Fibroblast of villous mesenchyme (primary cell): ENCODE data around the gene MYRF. TPM values are rescaled to one million over a fixed set of nuclear protein-coding genes. Genes with fewer than 3 reads are reported as not detected.

Experiments used
- DNase-seq: peaks from one replicate; pipeline ENCODE4 v3.0.0-alpha.2; 2010; ENCODE audit warnings: low read depth
- H3K4me3 ChIP-seq: 2 replicates; pipeline ENCODE4 v1.5.1; 2011; ENCODE audit warnings: low read depth, mild to moderate bottlenecking, low read length
- total RNA-seq: library from RNA; depleted of rRNA; stranded (reverse); fragments of >200 nt; gene quantifications from 2 replicates; pipeline ENCODE4 v1.2.3, GENCODE V29; 2012
- TF ChIP-seq, protein P1 (sequence below): IDR thresholded peaks from 2 replicates; pipeline ENCODE4 v1.5.1; 2012; ENCODE audit warnings: low read depth, mild to moderate bottlenecking, low read length; ENCODE audit not compliant: insufficient read depth

The MYRF gene
- total RNA-seq, 1 donor, result 2.6 TPM

DNA sequence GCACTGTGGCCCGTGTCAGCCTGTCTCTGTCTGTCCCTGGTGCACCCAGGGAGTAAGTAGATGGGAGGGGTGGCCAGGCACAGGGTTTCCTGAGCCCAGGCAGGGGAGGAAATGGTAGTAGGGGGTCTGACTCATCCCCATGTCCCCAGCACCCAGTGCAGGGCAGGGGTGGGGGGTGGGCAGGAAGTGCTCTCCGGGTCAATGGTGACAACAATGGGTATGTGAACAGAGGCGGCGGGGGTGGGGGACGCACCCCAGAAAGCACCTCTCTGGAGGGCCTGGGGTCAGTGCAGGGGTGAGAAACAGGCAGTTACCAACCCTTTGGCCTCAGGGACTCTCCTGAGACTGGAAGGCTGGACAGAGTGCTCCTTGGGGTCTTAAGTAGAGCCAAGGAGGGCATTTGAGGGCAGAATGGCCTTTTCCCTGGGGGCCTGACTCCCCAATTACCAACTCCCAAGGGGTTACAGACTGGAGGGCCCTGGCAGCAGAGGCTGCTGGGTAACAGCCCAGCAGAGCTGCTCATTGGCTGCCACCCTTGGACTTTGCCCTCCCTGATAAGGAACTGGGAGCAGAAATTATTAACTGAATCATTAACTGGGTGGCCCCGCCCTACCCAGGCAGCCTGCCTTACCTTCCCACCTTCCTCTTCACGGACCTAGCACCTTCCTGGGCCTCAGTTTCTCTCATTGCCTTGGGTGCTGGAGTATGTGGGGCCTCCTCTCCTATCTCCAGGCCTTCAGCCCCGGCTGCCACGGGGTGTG is 4.2 kb downstream of the MYRF start:
- peak; percentile 57 for DNase-seq
- TF ChIP-seq, protein P1, sequence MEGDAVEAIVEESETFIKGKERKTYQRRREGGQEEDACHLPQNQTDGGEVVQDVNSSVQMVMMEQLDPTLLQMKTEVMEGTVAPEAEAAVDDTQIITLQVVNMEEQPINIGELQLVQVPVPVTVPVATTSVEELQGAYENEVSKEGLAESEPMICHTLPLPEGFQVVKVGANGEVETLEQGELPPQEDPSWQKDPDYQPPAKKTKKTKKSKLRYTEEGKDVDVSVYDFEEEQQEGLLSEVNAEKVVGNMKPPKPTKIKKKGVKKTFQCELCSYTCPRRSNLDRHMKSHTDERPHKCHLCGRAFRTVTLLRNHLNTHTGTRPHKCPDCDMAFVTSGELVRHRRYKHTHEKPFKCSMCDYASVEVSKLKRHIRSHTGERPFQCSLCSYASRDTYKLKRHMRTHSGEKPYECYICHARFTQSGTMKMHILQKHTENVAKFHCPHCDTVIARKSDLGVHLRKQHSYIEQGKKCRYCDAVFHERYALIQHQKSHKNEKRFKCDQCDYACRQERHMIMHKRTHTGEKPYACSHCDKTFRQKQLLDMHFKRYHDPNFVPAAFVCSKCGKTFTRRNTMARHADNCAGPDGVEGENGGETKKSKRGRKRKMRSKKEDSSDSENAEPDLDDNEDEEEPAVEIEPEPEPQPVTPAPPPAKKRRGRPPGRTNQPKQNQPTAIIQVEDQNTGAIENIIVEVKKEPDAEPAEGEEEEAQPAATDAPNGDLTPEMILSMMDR, result no peak
- H3K4me3 ChIP-seq, result no peak overlapping the region

GRCh38 chr11:61757213-61757862 is 4.9 kb downstream of the MYRF start:
- no peak for DNase-seq
- no peak overlapping the region for H3K4me3 ChIP-seq
- TF ChIP-seq, protein P1, result no peak

DNA sequence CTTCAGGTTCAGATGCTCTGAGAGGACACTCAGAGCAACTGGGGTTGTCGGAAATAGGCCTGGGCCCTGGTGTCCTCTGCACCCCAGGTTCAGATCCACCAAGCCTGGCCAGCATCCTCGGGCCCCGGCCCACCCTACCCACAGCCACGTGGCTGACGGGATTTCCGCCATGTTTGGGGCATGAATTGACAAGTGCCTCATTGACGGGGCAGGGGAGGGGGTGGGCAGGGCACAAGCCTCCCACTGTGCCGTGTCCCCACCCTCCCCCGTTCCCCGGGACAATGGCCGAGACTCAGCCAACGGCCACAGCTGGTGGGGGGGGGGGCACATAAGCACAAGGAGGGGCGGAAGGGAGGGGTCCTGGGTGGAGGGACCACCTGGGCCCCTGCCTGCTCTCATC is 8.5 kb downstream of the MYRF start:
- TF ChIP-seq, protein P1, result no peak
- no peak overlapping the region for H3K4me3 ChIP-seq
- no peak for DNase-seq

GRCh38 chr11:61761440-61762222 is 9.2 kb downstream of the MYRF start:
- TF ChIP-seq, protein P1, result no peak
- no peak for DNase-seq
- H3K4me3 ChIP-seq, result no peak overlapping the region

GRCh38 chr11:61762223-61762615 is 9.8 kb downstream of the MYRF start:
- TF ChIP-seq, protein P1, result no peak

GRCh38 chr11:61762798-61763197 is 10.4 kb downstream of the MYRF start:
- DNase-seq, result peak; percentile 37
- no peak overlapping the region for H3K4me3 ChIP-seq
- TF ChIP-seq, protein P1, result no peak

More at GRCh38 chr11:61762223-61762615, 9.8 kb downstream of the MYRF start:
- no peak overlapping the region for H3K4me3 ChIP-seq
- no peak for DNase-seq
